ENCODE measurements around the gene EOMES.

EOMES gene

GRCh38 chr3:27666272-27666671, 55.9 kb downstream of the EOMES start:
- in situ Hi-C loops (cut with HindIII; ENCODE audit: low sequenced_read_pairs) = no loop called here

More at GRCh38 chr3:27666272-27666671, 55.9 kb downstream of the EOMES start:
- DNase-seq (ENCODE audit: low read depth, low spot score) = no peak
- TF ChIP-seq CTCF (IDR thresholded peaks at IDR 0.05; ENCODE audit: low read depth, low read length) = no peak
- no peak overlapping the region for H3K4me3 ChIP-seq (ENCODE audit: low read depth, low read length)

All from astrocyte of the spinal cord (primary cell).